ENCODE data around the gene PERCC1.
A peak's percentile ranks its signal among the peaks of the same experiment; 100 is the strongest.

The PERCC1 gene

DNA sequence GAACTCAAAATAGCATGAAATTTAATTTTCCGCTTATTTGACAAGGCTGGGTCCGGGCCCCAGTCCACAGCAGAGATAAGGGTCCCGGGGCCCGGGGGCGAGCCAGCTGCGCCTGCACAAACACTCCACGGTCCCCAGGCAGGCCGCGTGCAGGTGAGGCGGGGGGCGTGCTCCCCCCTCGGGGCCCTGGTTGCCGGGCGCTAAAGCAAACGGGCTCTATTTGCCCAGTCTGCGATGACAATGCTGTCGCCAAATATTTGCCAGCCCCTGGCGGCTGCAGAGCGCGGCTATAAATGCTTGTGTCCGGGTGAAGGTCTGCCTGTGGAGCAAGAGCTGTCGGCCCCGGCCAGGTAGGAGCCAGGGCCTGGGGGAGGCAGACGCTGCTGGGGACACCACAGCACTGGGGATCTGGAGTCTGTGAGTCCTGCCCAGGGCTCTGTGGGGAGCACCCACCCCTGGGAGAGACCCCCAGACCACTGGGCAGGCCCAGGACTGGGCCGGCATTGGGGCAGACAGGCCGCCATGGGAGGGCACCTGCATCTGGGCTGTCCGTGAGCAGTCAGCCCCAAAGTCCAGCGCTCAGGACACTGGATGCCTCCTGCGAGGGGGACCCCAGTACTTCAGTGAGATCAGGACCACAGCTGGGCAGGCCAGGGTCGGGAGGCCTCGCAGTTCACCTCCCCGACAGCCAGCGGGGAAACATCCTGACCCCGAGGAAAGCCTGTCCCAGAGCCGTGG lies at the start of gene PERCC1:
PERCC1 (plus strand) TSS at position 320 of the 738 bp plus-strand sequence. CDS start 1,516 bp downstream, outside the sequence.
- DNase-seq (ENCODE audit: low read depth) = no peak

DNA sequence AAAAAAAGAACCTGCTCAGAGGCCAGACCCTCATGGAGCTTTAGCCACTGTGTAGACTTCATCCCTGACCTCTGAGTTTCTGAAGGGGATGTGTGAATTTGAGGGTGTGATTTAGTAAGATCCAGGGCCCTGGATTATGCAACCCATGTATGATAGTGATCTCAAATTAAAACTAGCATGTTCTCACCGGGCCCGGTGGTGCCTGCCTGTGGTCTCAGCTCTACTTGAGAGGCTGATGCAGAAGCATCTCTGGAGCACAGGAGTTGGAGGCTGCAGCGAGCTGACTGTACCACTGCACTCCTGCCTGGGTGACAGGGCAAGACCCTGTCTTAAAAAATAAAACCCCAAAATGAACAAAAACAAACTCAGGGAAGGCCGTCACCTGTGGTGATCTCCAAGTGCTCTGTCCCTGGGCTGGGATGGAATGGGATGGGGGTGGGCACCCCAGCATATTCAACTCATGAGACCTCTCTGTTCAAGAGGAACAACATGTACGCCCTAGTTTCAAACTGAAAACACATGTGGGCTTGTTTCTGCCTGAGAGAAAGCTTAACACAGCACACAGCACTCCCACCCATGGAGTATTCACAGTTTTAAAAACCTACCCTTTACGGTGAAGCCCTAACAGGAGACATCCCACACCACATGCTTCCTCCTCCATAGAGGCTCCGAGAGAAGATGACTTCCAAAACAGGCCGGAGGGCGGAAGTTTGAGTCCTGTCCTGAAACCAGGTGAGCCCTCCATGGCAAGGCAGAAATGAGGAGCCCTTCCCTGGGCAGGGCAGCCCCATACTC lies 49.1 kb upstream of the PERCC1 start:
- no peak for DNase-seq (ENCODE audit: low read depth)

DNA sequence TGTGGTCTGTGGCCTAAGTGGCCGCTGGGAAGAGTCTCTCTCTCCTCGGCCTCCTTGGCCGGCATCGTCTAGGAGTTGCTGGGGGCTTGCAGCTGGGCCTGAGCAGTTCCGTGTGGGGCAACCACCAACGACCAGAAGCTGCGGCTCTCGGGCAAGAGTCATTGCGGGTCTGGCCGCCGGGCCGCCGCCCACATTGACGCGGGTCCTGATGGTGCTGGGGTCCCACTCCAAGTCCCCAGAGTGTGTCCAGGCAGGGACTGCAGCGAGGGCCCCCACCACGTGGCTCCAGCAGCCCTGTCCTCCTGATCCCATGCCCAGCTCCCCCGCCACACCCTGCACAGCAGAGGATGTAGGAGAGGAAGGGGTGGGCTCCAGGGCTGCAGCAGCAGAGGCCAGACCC lies 47.3 kb upstream of the PERCC1 start:
- DNase-seq (ENCODE audit: low read depth) = no peak

DNA sequence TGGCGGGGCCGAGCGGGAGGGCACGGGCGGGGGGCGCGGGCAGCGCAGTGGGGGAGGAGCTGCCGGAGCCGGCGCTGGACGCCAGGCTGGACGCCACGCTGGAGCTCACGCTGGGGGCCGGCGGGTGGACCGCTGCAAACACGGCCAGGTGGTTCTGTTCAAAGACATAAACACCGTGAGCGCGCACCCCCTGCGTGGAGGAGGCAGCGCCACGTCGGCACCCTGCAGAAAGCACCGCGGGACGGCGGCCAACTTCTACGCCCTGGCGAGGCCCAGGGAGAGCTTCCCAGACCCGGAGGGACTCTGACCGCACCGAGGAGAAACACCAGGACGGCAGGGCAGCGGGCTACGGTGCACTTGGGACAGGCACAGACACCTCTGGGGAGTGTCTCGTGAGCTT lies 45.6 kb upstream of the PERCC1 start:
- DNase-seq (ENCODE audit: low read depth) = no peak

DNA sequence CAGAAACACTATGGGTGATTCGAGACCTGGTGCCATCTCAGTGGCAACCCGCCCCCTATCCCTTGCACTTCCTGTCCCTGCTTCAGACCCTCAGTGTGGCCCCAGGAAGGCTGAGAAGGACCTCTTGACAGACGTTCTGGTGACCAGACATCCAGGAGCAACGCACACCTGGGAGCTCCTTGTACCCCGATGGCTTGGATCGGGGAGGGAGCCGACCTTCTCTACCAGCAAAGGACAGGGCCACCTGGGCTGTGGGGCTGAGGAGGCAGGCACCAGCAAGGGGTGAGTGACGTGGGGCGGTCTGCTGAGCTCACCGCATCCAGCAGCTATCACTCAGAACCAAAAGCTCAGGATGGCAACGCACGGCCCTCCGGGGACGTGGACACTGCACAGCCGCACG lies 43.5 kb upstream of the PERCC1 start:
- no peak for DNase-seq (ENCODE audit: low read depth)

DNA sequence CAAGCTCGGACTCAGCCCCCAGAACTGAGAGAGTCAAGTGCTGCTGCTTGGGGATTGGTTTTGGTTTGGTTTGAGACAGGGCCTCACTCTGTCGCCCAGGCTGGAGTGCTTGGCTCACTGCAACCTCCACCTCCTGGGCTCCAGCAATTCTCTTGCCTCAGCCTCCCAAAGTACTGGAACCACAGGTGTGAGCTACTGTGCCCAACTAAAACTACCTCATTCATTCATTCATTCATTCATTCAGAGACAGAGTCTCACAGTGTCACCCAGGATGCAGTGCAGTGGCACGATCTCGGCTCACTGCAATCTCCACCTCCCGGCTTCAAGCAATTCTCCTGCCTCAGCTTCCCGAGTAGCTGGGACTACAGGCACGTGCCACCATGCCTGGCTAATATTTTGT lies 41.1 kb upstream of the PERCC1 start:
- no peak for DNase-seq (ENCODE audit: low read depth)

DNA sequence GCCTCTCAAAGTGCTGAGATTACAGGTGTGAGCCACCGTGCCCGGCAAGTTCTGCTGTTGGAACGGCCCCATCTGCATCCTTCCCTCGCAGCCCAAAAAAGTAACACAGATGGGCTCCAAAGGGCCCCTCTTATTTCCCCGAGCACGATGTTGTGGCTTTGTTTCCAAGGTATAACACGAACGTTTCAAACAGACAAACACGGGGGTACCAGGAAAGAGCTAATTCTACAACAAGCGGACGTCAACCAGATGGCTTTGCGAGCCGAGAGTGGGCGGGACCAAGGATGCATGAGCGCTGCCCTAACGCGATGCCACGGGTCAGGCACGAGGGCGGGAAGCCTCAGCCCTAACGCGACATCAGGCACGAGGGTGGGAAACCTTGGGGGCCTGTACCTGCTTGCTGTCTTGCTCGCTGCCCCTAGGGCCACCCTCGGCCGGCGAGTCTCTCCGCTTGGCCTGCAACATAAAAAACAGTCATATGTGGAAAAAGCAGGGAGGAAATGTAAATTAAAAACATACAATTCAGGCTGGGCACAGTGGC lies 40.6 kb upstream of the PERCC1 start:
- no peak for DNase-seq (ENCODE audit: low read depth)

DNA sequence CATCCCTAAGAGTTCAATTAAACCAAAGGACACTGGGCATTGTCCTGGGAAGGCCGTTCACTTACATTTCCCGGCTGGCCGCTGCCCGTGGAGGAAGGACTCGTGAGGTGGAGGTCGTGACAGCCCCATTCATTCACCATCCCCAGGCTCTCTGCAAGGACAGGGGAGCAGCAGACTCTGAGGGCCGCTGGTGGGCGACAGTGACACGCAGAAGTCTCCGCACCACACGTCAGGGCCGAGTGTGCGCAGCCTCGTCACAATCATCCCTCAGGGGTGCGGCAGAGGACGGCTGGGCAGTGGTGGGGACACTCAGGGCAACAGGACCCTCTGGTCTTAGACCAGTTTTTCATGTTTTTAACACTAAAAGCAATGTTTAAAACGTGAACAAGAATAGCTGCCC lies 38.1 kb upstream of the PERCC1 start:
- DNase-seq (ENCODE audit: low read depth) = no peak

DNA sequence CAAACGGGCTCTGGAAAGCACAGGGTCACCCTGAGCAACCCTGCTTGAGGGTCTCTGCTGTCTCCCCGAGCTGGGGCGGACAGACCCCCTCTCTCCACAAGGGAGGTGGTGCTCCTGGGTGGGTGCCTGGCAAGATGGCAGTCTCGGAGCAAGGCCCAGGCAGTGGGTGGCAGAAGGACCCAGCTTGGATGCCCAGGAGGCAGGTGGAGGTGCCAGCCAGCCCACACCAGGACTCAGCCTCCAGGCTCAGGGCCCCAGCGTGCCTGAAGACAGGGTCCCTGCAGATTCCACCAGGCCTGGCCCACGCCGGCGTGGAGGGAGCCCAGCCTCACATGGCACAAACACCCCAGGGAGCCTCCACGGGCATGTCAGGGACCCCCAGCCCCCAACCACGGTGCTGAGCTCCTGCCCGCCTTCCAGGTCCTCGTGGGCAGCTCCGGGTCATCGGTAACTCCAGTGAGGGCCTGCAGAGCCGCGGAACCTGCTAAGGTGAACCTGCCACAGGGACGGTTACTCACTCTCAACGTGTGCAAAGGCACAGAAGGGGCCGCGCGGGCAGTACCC lies 37.2 kb upstream of the PERCC1 start:
- no peak for DNase-seq (ENCODE audit: low read depth)

DNA sequence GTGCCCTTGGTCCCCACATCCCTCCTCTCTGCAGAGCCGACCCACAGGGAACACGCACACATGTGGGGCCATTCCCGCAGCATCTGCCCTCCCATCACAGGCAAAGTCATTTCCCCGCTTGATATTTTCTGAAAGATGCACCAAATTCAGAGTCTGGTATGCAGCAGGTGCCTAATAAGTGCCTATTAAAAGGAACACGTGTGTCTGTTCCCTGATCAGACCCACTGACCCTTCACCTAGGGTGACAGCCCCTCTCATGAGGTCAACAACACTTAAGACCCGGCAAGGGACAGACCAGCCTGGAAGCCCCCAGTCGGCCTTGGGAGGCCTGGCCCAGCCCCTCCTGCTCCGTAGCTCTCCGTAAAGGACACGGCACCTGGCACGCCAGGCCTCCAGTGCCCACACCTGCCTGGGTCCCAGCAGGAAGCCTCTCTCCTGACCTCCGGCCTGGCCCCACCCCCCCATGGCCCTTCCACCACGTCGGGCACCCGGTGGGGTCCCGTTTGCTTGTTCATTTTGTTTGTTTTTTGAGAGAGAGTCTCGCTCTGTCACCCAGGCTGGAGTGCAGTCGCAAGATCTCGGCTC lies 36.4 kb upstream of the PERCC1 start:
- no peak for DNase-seq (ENCODE audit: low read depth)

DNA sequence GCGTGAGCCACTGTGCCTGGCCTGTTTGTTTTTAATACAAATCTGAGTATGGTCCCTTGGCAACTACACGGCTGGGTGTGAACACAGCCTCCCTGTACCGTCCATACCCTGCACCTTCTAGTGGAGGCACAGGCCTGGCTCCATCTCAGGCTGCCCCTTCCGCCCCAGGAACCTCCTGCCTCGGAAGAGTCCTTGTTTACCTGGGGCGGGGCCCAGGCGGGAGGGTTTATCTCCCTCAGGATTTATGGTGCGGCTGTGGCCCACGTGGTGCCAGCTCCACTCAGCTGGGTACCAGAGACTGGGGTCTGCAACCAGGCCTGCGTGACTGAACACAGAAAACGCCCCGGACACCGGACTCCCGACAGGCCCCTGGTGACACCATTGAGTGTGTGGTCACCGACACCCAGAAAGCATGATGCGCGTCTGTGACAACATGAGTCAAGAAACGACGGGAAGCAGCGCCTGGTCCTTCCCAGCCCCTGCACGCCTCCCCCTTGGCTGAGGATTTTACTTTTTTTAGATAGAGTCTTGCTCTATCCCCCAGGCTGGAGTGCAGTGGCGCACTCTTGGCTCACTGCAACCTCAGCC lies 35.3 kb upstream of the PERCC1 start:
- no peak for DNase-seq (ENCODE audit: low read depth)

DNA sequence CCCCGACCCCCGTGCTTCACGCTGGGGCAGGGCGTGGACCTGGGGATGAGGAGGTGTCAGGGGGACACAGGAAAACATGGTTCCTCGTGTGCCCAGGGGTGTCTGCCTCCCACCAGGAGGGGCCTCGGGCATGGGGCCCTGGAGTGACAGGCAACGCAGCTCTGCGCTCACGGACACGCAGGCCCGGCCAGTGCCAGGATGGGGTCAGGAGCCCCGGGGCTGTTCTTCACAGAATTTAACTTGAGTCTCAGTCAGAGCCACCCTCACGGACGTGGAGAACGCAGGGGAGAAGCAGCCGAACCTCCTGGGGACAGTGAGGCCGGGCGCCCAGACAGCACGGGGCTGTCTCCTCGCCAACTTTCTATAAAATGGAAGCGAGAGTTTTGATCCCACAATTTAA lies 33.1 kb upstream of the PERCC1 start:
- DNase-seq (ENCODE audit: low read depth) = no peak

DNA sequence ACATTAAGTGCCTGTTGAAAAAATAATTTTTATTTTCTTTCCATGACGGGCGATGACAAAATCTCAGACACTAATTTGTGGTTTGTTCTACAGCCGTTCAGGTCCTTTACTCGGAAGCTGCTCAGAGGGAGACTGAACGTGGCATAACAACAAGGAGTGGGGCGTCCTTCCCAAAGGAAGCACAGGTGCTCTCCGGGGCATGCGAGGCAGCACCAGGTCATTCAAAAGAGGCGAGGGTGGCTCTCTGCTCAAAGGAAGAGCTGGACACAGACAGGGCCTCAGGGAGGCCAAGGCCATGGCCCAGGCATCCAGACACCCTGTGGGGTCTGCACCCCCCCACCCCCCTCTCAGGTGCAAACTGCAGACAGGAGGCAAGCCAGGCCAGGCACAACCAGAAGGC lies 32.5 kb upstream of the PERCC1 start:
- no peak for DNase-seq (ENCODE audit: low read depth)

DNA sequence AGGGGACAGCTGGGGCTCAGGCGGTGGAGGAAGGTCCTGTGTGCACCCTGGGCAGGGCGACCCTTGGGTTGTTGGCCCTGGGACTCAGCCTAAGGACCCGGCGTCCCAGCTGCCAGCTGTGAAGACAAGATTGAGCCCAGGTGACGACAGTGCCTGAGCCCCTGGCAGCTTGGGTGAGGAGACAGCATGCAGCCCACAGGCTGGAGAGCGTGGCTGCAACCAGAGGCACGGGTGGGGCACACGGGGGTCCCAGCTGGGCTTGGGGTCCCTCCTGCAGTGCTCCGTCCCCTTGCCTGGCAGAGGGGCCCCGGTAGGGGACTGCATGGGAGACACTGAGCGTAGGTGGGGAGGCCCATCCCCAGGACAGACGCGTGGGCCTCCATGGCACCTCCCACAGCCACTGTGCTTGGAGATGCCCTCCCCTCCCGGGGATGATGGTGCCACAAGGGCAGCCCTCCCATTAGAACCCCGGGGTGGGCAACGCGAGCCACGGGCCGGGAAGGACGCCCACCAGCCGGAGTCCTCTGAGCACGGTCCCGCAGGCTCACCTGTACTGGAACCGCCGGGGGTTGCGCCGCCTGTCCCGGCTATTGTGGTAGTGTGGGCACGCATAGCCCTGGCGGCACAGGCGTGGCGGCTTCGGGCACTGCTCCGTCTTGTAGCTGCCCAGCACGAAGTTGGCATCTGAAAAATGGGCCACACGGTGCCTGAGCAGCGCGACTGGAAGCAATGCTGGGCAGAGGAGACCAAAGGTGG lies 31.9 kb upstream of the PERCC1 start:
- DNase-seq (ENCODE audit: low read depth) = no peak

DNA sequence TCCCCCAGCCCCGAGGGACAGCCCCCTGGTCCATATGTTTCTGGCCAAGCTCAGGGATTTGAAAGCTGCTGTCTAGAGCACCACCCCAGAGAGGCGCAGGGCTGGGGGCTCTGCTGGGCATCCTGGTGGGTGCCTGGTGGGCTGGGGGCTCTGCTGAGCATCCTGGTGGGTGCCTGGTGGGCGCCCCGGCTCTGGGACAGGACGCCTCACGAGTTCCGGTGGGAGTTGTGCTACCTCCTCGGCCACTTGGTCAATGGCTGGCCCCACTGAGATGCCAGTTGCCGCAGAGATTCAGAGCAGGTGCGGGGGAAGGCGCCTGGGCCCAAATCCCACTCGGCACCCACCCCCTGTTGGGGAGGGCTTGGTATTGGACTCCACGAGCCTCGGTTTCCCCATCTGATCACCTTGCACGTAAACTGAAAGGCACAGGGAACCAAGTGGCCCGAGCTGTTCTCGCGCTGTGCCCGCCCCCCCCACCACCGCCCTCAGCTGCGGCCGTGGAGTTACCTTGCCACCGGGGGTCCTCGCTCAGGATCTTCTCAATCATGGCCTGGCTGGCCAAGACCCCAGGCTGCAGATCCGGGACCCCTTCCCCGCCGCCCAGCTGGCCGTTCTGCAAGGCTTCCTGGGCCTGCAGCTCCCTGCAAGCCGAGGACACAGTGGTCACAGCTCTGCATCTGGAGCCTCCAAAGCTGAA lies 29.7 kb upstream of the PERCC1 start:
- no peak for DNase-seq (ENCODE audit: low read depth)

DNA sequence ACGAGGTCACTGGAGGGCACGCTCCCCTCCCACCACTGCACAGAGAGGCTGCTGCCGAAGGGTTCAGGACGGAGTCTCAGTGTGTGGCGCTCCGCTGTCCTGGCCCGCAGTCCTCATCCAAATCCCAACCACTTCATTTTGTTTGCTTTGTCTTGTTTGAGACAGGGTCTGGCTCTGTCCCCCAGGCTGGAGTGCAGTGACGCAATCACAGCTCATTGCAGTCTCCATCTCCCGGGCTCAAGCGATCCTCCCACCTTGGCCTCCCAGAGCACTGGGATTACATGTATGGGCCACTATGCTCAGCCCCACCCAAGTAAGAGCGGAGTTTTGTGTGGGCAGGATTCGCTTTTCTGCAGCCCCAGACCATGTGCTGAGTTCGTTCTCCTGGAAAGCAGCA lies 29.1 kb upstream of the PERCC1 start:
- DNase-seq (ENCODE audit: low read depth) = no peak

DNA sequence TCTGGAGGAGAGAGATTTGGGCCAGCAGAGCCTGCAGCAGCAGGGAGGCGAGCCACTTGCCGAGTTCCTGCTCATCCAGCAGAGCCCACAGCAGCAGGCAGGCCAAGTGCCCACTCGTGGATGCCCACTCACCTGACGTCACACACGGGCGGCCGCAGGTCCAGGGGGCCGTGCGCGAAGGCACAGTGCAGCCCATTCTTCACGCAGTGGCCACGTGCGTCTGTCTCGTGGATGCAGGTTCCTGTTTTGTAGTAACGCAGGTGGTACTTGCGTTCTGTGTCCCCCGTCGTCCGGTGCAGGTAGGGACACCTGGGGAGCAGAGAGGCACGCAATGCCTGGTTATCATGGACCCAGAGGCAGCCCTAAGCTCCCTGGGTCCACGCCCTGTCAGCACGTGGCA lies 27.8 kb upstream of the PERCC1 start:
- no peak for DNase-seq (ENCODE audit: low read depth)

DNA sequence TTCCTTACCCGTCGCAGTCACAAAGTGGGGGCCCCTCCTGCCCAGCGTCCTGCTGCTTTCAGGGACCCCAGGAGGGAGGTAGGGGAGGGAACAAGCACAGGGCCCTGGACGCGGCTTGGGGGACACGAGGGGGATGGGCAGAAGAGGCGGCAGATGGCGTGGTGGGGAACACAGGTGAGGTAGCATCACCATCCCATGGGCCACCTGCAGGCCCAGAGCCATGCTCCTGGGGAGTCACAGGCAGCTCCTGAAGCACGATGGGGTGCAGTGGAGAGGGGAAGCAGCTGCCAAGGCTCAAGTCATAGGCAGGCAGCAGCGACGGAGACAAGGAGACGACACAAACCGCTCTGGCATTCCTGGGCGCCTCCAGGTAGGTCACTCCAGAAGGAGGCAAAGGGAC lies 27.1 kb upstream of the PERCC1 start:
- no peak for DNase-seq (ENCODE audit: low read depth)

DNA sequence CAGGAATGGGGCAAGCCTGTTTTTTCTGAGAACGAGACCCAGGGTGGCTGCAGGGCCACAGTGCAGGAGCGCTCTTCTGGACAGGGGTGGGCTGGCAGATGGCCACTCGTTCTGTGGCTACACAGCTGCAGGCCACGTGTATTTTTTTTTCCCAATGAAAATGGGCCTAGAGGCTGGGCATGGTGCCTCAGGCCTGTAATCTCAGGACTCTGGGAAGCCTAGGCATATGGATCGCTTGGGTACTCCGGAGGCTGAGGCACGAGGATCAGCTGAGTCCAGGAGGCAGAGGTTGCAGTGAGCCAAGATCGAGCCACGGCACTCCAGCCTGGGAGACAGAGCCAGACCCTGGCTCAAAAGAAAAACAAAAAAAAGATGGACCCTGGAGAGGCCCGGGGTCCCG lies 23.1 kb upstream of the PERCC1 start:
- peak; percentile 47 for DNase-seq (ENCODE audit: low read depth)

DNA sequence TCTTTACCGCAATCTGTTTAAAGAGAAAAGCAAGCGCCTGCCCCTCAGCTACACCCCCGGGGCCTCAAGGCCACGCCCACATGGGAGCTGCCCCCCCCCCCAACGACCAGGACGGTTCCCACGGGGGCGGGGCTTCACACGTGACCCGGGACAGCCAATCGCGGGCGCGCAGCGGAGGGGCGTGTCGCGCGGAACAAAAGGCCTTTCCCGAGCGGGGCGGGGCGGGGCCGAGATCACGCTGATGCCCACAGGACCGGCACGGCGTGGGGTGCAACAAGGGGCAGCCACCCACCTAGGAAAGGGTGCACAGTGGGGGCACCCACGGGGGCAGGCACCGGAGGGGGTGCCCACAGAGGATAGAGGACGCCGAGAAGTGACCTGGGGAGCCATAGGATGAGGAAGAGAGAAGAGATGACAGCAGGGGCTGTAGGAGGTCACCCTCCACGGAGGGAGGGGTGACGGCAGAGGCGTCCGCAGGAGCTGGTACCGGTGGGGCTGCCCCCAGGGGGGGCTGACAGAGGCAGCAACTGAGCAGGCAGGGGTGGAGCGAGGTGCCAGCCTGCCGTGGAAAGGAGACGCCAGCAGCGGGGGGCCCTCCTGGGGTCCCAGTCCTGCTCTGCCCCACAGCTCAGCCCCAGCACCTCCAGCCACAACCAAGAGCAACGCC lies 22.6 kb upstream of the PERCC1 start:
- peak; percentile 87 for DNase-seq (ENCODE audit: low read depth)

All from EH (cell line).